Upper lobe of right lung (tissue), 1 donor: Measurements from ENCODE around the gene TNN. TPM values are rescaled to one million over a fixed set of nuclear protein-coding genes. Genes with fewer than 3 reads are reported as not detected.

Experiments used
- ATAC-seq: fragments of 200-7000 bp; cut with Tn5 transposase; one replicate; pipeline ENCODE4 v1.9.1; 2020; ENCODE audit warnings: mild to moderate bottlenecking, moderate library complexity
- DNase-seq: peaks from one replicate; pipeline ENCODE4 v3.0.0-alpha.2; 2020
- H3K27ac ChIP-seq: fragments of 200-600 bp; one replicate; pipeline ENCODE4 v1.8.0; 2022
- H3K27me3 ChIP-seq: fragments of 200-600 bp; one replicate; pipeline ENCODE4 v1.8.0; 2022; ENCODE audit warnings: mild to moderate bottlenecking
- H3K36me3 ChIP-seq: fragments of 200-600 bp; one replicate; pipeline ENCODE4 v1.8.0; 2022
- H3K4me1 ChIP-seq: fragments of 200-600 bp; one replicate; pipeline ENCODE4 v1.8.0; 2022
- H3K4me3 ChIP-seq: fragments of 200-600 bp; one replicate; pipeline ENCODE4 v1.8.0; 2022; ENCODE audit warnings: mild to moderate bottlenecking
- H3K9me3 ChIP-seq: fragments of 200-600 bp; one replicate; pipeline ENCODE4 v1.8.0; 2022
- CTCF ChIP-seq: fragments of 200-600 bp; IDR thresholded peaks from one replicate; pipeline ENCODE4 v1.8.0; 2022; ENCODE audit warnings: antibody characterized with exemption
- intact Hi-C: fragments of 100-400 bp; cut with DNase I; formaldehyde crosslinking; loops from one replicate; pipeline ENCODE4 v1.11.0; 2022
- total RNA-seq: library from RNA; stranded (reverse); fragmentation: NEBNext Ultra II Directional; extraction: Animal tissue kit (Norgen Biotek cat#: 25700); gene quantifications from one replicate; pipeline ENCODE4 v1.2.1, GENCODE V29; 2021
- donor health status: DM: no; HTN: yes; CAD: no; lungs with severe emphysema.

TNN gene
- total RNA-seq, 1 donor from 2014 or later, result not detected

DNA sequence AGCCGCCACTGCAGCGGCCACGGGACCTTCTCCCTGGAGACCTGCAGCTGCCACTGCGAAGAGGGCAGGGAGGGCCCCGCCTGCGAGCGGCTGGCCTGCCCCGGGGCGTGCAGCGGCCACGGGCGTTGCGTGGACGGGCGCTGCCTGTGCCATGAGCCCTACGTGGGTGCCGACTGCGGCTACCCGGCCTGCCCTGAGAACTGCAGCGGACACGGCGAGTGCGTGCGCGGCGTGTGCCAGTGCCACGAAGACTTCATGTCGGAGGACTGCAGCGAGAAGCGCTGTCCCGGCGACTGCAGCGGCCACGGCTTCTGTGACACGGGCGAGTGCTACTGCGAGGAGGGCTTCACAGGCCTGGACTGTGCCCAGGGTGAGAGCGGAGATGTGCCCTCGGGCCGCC lies 11.7 kb downstream of the TNN start:
- no peaks in the 10 kb centered on the region for H3K9me3 ChIP-seq
- intact Hi-C loops, result no loop called here
- no peak overlapping the region for H3K4me3 ChIP-seq
- DNase-seq (no peak), ATAC-seq (peak; percentile 18)
- no peaks in the 10 kb centered on the region for H3K27me3 ChIP-seq
- no peak overlapping the region for H3K27ac ChIP-seq
- H3K4me1 ChIP-seq, result no peaks in the 10 kb centered on the region
- H3K36me3 ChIP-seq, result no peaks in the 10 kb centered on the region
- no peak for TF ChIP-seq CTCF

- DNase-seq (no peak), ATAC-seq (no peak)
- no peaks in the 10 kb centered on the region for H3K9me3 ChIP-seq
- H3K36me3 ChIP-seq, result no peaks in the 10 kb centered on the region
- no peaks in the 10 kb centered on the region for H3K4me1 ChIP-seq
- intact Hi-C loops, result no loop called here
- no peak for TF ChIP-seq CTCF
- H3K27ac ChIP-seq, result no peak overlapping the region
- no peaks in the 10 kb centered on the region for H3K27me3 ChIP-seq
- no peak overlapping the region for H3K4me3 ChIP-seq
These were observed 12.4 kb downstream of the TNN start for GRCh38 chr1:175080030-175080429.

GRCh38 chr1:175081983-175082382 lies 14.3 kb downstream of the TNN start:
- intact Hi-C loops, result no loop called here

GRCh38 chr1:175088525-175088951 lies 20.9 kb downstream of the TNN start:
- H3K4me1 ChIP-seq, result no peaks in the 10 kb centered on the region
- TF ChIP-seq CTCF, result no peak
- H3K27me3 ChIP-seq, result no peaks in the 10 kb centered on the region
- intact Hi-C loops, result no loop called here
- DNase-seq (no peak), ATAC-seq (no peak)
- no peaks in the 10 kb centered on the region for H3K36me3 ChIP-seq
- no peak overlapping the region for H3K27ac ChIP-seq
- no peak overlapping the region for H3K4me3 ChIP-seq
- no peaks in the 10 kb centered on the region for H3K9me3 ChIP-seq

More at GRCh38 chr1:175081983-175082382, 14.3 kb downstream of the TNN start:
- ATAC-seq, result no peak
- Histone ChIP-seq H3K4me3 (no peak overlapping the region), H3K36me3 (no peaks in the 10 kb centered on the region), H3K4me1 (no peaks in the 10 kb centered on the region), H3K27me3 (no peaks in the 10 kb centered on the region), H3K27ac (no peak overlapping the region), H3K9me3 (no peaks in the 10 kb centered on the region)
- no peak for DNase-seq
- TF ChIP-seq CTCF, result no peak

- Histone ChIP-seq H3K4me1 (no peaks in the 10 kb centered on the region), H3K27me3 (no peaks in the 10 kb centered on the region), H3K4me3 (no peak overlapping the region), H3K36me3 (no peaks in the 10 kb centered on the region), H3K27ac (no peak overlapping the region), H3K9me3 (no peaks in the 10 kb centered on the region)
- intact Hi-C loops, result no loop called here
- no peak for DNase-seq
- TF ChIP-seq CTCF, result no peak
- ATAC-seq, result no peak
These were observed 21.6 kb downstream of the TNN start for GRCh38 chr1:175089136-175089718.

DNA sequence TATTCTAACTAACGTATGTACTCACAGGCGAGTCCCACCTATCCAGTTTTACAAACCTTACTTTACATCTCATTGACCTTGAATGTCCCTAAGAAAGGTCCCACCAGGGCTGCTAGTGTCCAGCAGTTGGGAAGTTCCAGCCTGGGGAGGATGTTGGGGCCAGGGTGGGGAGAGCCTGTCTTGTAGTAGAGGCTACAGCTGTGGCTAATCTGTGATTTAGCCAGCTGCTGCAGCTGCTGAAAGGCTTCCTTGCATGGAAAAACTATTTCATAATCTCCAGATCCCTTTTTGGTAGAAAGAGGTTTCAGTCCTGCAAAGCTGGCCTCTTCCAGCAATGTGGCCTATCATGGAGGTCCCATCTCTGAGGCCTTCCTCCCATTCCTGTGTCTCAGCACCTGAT lies 23.1 kb downstream of the TNN start:
- Histone ChIP-seq H3K9me3 (no peaks in the 10 kb centered on the region), H3K4me3 (no peak overlapping the region), H3K27ac (no peak overlapping the region), H3K4me1 (no peaks in the 10 kb centered on the region), H3K27me3 (no peaks in the 10 kb centered on the region), H3K36me3 (no peaks in the 10 kb centered on the region)
- ATAC-seq (no peak), DNase-seq (no peak)
- no peak for TF ChIP-seq CTCF
- intact Hi-C loops, result no loop called here
